Large intestine (tissue), 3 donors: Measurements from ENCODE around the gene MPV17. TPM values are rescaled to one million over a fixed set of nuclear protein-coding genes. Genes with fewer than 3 reads are reported as not detected.
"Not testable (repeated sequence)": the region's sequence is repeated elsewhere in the genome, so short reads cannot be mapped to it uniquely, and the experiment has no call there.

ENCODE experiments used
- DNase-seq, 2 donors: peaks; one replicate each; pipeline versions ENCODE4 v3.0.0 to v3.0.0-alpha.2; 2013
- H3K27ac ChIP-seq: one replicate; pipeline ENCODE4 v1.5.1; 2013; ENCODE audit warnings: low read length
- H3K27me3 ChIP-seq: 2 replicates; pipeline ENCODE4 v1.6.1; 2013; ENCODE audit warnings: low read length; ENCODE audit not compliant: control insufficient read depth, insufficient read depth
- H3K36me3 ChIP-seq: 2 replicates; pipeline ENCODE4 v1.6.1; 2013; ENCODE audit warnings: low read length; ENCODE audit not compliant: control insufficient read depth, insufficient read depth
- H3K4me1 ChIP-seq: one replicate; pipeline ENCODE4 v1.6.1; 2013; ENCODE audit warnings: low read length; ENCODE audit not compliant: control insufficient read depth, insufficient read depth
- H3K4me3 ChIP-seq: one replicate; pipeline ENCODE4 v1.5.1; 2013; ENCODE audit warnings: low read length
- H3K9me3 ChIP-seq: one replicate; pipeline ENCODE4 v1.6.1; 2013; ENCODE audit warnings: mild to moderate bottlenecking, low read depth, low read length, moderate library complexity; ENCODE audit not compliant: control insufficient read depth
- WGBS: methylation state at CpG from one replicate; pipeline ENCODE4 v1.1.5; 2013; ENCODE audit warnings: low lambda C conversion rate; ENCODE audit not compliant: insufficient coverage; 5-methylcytosine and 5-hydroxymethylcytosine counted together
- polyA plus RNA-seq: library from polyadenylated mRNA; unstranded; fragments of 120-200 nt; gene quantifications from one replicate; pipeline ENCODE4 v1.2.1, GENCODE V29; 2013

Gene MPV17
- polyA plus RNA-seq, 1 donor, result 99.6 TPM

DNA sequence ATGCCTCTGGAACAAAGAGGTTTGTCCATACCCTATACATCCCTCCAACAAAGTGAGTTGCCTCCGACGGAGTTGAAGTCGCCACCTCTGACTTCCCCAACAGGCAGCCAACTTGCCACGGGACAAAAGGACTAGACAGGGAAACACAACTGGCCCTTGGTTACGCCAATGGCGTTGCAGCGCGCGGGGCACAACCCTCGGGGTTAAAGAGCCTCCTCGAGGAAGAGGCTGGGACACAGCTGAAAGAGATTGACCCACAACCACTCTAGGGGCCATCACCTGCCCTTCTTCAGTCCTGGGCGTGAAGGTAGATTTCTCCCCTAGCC, 33.1 kb upstream of the MPV17 start:
- Histone ChIP-seq H3K9me3 (no peaks in the 10 kb centered on the region), H3K36me3 (no peaks in the 10 kb centered on the region), H3K4me1 (peaks cover 14% of the 10 kb centered on the region), H3K4me3 (peak overlapping the region; percentile 77), H3K27ac (peak overlapping the region; percentile 92), H3K27me3 (no peaks in the 10 kb centered on the region)
- WGBS, result no CpG with 5 or more reads among the region's 12 CpGs
- DNase-seq, result peak in 1 of 2 donors; percentile 66

DNA sequence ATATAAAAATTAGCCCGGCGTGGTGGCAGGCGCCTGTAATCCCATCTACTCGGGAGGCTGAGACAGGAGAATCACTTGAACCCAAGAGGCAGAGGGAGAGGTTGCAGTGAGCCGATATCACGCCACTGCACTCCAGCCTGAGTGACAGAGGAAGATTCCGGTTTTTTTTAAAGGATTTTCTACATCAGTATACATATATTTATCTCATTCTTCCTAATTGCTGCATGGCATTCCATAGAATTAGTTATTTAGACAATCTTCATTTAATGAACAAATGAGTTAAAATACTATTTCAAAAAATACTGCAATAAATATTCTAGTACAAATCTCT, 31.7 kb upstream of the MPV17 start:
- Histone ChIP-seq H3K36me3 (peaks cover 2% of the 10 kb centered on the region), H3K9me3 (no peaks in the 10 kb centered on the region), H3K27ac (no peak overlapping the region), H3K4me3 (no peak overlapping the region), H3K27me3 (no peaks in the 10 kb centered on the region), H3K4me1 (peaks cover 14% of the 10 kb centered on the region)
- 97% methylated on average over 6 of the region's 7 CpGs for WGBS
- DNase-seq, result no peak

- Histone ChIP-seq H3K27me3 (no peaks in the 10 kb centered on the region), H3K9me3 (no peaks in the 10 kb centered on the region), H3K4me1 (peaks cover 14% of the 10 kb centered on the region), H3K36me3 (peaks cover 2% of the 10 kb centered on the region), H3K27ac (no peak overlapping the region), H3K4me3 (no peak overlapping the region)
- DNase-seq, result peak in 1 of 2 donors; percentile 53
- 94% methylated on average over 2 of the region's 7 CpGs for WGBS
These were observed 31.1 kb upstream of the MPV17 start for GRCh38 chr2:27353762-27354596.

- not testable (repeated sequence) for DNase-seq, H3K27ac ChIP-seq, H3K4me3 ChIP-seq, H3K27me3 ChIP-seq, H3K36me3 ChIP-seq, H3K9me3 ChIP-seq
- peaks cover 14% of the 10 kb centered on the region for H3K4me1 ChIP-seq
- no CpG with 5 or more reads among the region's 5 CpGs for WGBS
These were observed 30.5 kb upstream of the MPV17 start for GRCh38 chr2:27353386-27353761.

DNA sequence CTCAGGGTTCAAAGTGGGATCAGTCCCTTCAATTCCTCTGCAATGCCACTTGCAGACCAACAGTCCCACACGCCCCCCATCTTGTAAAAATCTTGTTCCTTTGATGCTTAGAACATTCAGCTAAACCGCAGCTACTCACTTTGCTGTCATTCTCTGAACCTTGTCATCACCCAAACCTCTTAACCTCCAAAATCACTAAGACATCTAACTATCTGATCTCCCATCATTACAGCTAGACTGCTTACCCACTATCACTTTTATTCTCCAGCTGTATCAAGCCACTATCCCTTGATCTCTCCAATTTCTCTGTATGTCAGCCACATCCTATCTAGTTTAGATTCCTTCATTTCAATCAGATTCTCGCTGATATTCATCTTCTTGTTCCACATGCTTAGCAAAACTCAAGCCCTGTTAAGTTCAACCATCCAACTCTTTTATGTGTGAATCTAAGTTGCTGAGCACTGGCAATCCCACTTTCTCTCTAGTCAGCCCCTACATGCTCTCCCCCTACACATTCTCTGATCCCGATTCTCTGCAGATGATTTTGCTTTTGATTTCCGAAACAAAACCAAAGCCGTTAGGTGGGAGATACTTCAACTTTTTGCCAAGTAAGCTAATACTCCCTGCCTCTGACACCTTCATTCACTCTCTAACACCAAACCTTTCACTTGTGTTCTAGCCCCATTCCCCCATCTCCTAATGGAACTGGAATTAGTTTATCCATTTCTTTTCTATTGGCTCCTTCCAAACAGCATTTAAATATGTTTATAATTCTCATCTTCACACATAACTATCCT, 29.1 kb upstream of the MPV17 start:
- no peaks in the 10 kb centered on the region for H3K27me3 ChIP-seq
- no peak overlapping the region for H3K4me3 ChIP-seq
- DNase-seq, result no peak
- peaks cover 10% of the 10 kb centered on the region for H3K4me1 ChIP-seq
- peaks cover 6% of the 10 kb centered on the region for H3K36me3 ChIP-seq
- no peaks in the 10 kb centered on the region for H3K9me3 ChIP-seq
- whole genome bisulfite sequencing, result 84% methylated on average over 5 of the region's 6 CpGs
- no peak overlapping the region for H3K27ac ChIP-seq

DNA sequence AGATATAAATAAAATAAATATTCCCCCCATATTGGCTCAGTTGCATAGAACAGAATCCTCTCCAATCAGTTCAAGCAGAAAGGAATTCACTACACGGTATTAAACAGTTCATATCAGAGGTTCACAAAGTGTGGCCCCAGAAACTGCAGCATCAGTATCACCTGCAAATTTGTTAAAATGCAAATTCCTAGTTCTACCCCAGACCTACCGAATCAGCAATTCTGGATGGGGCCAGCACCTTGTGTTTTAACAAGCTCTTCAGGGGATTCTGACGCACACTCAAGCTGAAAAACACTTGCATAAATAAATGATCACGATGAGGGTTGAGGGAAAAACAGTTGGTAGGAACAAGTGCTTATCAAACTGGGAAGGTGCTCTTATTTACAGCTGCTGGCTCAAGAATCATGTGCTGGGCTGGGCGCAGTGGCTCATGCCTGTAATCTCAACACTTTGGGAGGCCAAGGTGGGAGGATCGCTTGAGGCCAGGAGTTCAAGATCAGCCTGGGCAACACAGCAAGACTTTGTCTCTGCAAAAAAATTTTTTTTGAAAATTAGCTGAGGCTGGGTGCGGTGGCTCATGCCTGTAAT, 27.3 kb upstream of the MPV17 start:
- H3K27ac ChIP-seq, result no peak overlapping the region
- 67% methylated on average over 1 of the region's 7 CpGs for WGBS
- peaks cover 6% of the 10 kb centered on the region for H3K36me3 ChIP-seq
- H3K4me1 ChIP-seq, result peaks cover 10% of the 10 kb centered on the region
- DNase-seq, result no peak
- no peaks in the 10 kb centered on the region for H3K9me3 ChIP-seq
- H3K27me3 ChIP-seq, result no peaks in the 10 kb centered on the region
- no peak overlapping the region for H3K4me3 ChIP-seq

DNA sequence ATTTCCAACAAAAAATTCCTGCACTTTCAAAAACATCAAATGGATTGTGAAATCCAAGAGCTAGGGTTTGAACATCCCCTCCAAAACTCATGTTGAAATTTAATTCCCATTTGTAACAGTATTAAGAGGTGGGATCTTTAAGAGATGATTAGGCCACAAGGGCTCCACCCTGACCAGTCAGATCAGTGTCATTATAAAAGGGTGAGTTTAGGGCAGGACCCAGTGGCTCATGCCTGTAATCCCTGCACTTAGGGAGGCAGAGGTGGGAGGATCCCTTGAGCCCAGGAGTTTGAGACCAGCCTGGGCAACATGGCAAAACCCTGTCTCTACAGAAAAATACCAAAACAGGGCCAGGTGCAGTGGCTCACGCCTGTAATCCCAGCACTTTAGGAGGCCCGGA, 24.7 kb upstream of the MPV17 start:
- H3K9me3 ChIP-seq, result no peaks in the 10 kb centered on the region
- no peak for DNase-seq
- no CpG with 5 or more reads among the region's 2 CpGs for WGBS
- peaks cover 13% of the 10 kb centered on the region for H3K36me3 ChIP-seq
- H3K27me3 ChIP-seq, result no peaks in the 10 kb centered on the region
- no peak overlapping the region for H3K4me3 ChIP-seq
- H3K27ac ChIP-seq, result no peak overlapping the region
- H3K4me1 ChIP-seq, result no peaks in the 10 kb centered on the region

DNA sequence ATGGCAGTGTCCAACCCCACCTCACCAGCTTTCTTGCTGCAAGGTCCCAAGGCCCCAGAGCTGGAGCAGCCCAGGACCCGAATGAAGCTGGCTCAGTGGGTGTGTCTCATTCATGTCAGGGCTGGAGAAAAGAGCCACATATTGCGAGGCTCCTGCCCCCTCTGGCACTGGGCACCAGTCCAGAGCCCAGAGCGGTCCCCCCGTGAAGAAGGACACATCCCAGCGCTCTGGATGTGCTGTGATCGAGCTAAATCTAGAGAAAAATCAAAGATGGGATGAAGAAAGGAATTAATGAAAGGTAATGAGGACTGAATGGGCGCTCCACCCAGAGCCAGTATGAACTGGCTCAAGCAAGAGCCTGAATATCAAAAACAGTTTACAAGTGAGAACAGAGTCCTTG, 13.3 kb upstream of the MPV17 start:
- Histone ChIP-seq H3K36me3 (peaks cover 82% of the 10 kb centered on the region), H3K9me3 (no peaks in the 10 kb centered on the region), H3K4me3 (no peak overlapping the region), H3K27ac (no peak overlapping the region), H3K4me1 (no peaks in the 10 kb centered on the region), H3K27me3 (no peaks in the 10 kb centered on the region)
- no CpG with 5 or more reads among the region's 7 CpGs for WGBS
- no peak for DNase-seq

GRCh38 chr2:27335311-27335710, 12.4 kb upstream of the MPV17 start:
- no peak overlapping the region for H3K27ac ChIP-seq
- H3K4me1 ChIP-seq, result no peaks in the 10 kb centered on the region
- H3K4me3 ChIP-seq, result no peak overlapping the region
- H3K27me3 ChIP-seq, result no peaks in the 10 kb centered on the region
- no CpG with 5 or more reads among the region's 3 CpGs for WGBS
- no peaks in the 10 kb centered on the region for H3K9me3 ChIP-seq
- peaks cover 83% of the 10 kb centered on the region for H3K36me3 ChIP-seq
- no peak for DNase-seq

DNA sequence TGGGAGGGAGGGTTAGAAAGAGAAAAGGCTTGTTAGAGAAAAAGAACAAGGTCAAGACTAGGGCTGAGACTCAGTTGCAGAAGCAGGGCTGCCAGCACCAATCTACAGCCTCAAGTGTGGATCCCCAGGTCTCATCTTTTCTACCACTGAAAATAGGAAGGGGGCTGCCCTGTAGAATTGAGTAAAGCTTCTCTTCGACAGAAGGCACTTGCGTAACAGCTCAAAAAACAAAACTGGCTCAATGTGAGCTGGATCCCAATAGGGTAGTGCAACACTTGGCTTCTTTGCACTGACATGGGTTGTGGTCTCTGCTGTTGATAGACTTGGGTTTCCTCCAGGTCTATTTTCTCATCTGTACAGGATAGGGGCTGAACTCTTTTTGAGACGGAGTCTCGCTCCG, 1.8 kb upstream of the MPV17 start:
- WGBS, result no CpG with 5 or more reads among the region's 5 CpGs
- H3K27ac ChIP-seq, result no peak overlapping the region

More for the DNA sequence above, 1.8 kb upstream of the MPV17 start:
- Histone ChIP-seq H3K36me3 (peaks cover 35% of the 10 kb centered on the region), H3K9me3 (no peaks in the 10 kb centered on the region), H3K4me1 (peaks cover 15% of the 10 kb centered on the region), H3K27me3 (no peaks in the 10 kb centered on the region), H3K4me3 (no peak overlapping the region)
- DNase-seq, result no peak
